B cell (primary cell): ENCODE results near the gene SURF6. TPM values are rescaled to one million over a fixed set of nuclear protein-coding genes. Genes with fewer than 3 reads are reported as not detected.
"Not testable (repeated sequence)": the region's sequence is repeated elsewhere in the genome, so short reads cannot be mapped to it uniquely, and the experiment has no call there.

ENCODE experiments used
- ATAC-seq: fragments of 200-7000 bp; cut with Tn5 transposase; one replicate; pipeline ENCODE4 v1.10.0; 2021; ENCODE audit warnings: low read depth, mild to moderate bottlenecking, moderate number of reproducible peaks, moderate library complexity
- CTCF ChIA-PET: fragments of 350-600 bp; sonication (Branson Sonifier 250); formaldehyde crosslinking; loops from one replicate; lab custom pipeline; 2021; ENCODE audit warnings: antibody characterized with exemption, inconsistent platforms; lab: Charles Lee
- POLR2A ChIA-PET: fragments of 350-600 bp; sonication (Branson Sonifier 250); formaldehyde crosslinking; loops from one replicate; lab custom pipeline; 2021; ENCODE audit warnings: antibody characterized with exemption; lab: Charles Lee
- DNase-seq: peaks from one replicate; pipeline ENCODE4 v3.0.0; 2013
- H2AFZ ChIP-seq: 2 replicates; pipeline ENCODE4 v1.6.1; 2012; ENCODE audit warnings: mild to moderate bottlenecking, low read depth, low read length; ENCODE audit not compliant: insufficient read depth, poor library complexity, severe bottlenecking
- H3K27ac ChIP-seq, 2 donors: 1 replicate in 1 of 2; 2 replicates in 1 of 2; pipeline ENCODE4 v1.5.1; 2012 to 2013; ENCODE audit warnings: low read length in 2 of 2, mild to moderate bottlenecking in 2 of 2, moderate library complexity in 1 of 2
- H3K27me3 ChIP-seq, 4 experiments: fragments of 200-600 bp in 1 of 4; sonication (generic) in 1 of 4; replicated peaks in 1 of 4; 1 replicate in 2 of 4; 2 replicates in 2 of 4; pipeline versions ENCODE4 v1.6.1 to v1.7.0; 2013 to 2016; ENCODE audit warnings: low read length in 3 of 4, mild to moderate bottlenecking in 2 of 4, mixed read lengths in 1 of 4, moderate library complexity in 1 of 4; ENCODE audit not compliant: insufficient read depth in 4 of 4, control insufficient read depth in 3 of 4; ENCODE audit errors: control extremely low read depth in 1 of 4
- H3K36me3 ChIP-seq, 2 experiments: replicated peaks in 1 of 2; 1 replicate in 1 of 2; 2 replicates in 1 of 2; pipeline versions ENCODE4 v1.6.1 to v1.7.1; 2013; ENCODE audit warnings: low read length in 1 of 2; ENCODE audit not compliant: insufficient read depth in 2 of 2, control insufficient read depth in 1 of 2; ENCODE audit errors: control extremely low read depth in 1 of 2, extremely low read depth in 1 of 2
- H3K4me1 ChIP-seq, 2 donors: fragments of 200-600 bp in 1 of 2; sonication (generic) in 1 of 2; 1 replicate in 1 of 2; 2 replicates in 1 of 2; pipeline versions ENCODE4 v1.5.1 to v1.6.1; 2013 to 2017; ENCODE audit warnings: low read length in 2 of 2; ENCODE audit not compliant: control insufficient read depth in 2 of 2, insufficient read depth in 2 of 2
- H3K4me2 ChIP-seq: replicated peaks from 2 replicates; pipeline ENCODE3; 2012; ENCODE audit warnings: mild to moderate bottlenecking, low read depth, low read length; ENCODE audit not compliant: poor library complexity, severe bottlenecking
- H3K4me3 ChIP-seq, 5 experiments: fragments of 200-600 bp in 1 of 5; sonication (generic) in 1 of 5; 1 replicate in 3 of 5; 2 replicates in 2 of 5; pipeline versions ENCODE4 v1.5.1 to v1.7.0; 2011 to 2016; ENCODE audit warnings: low read length in 4 of 5, mild to moderate bottlenecking in 4 of 5, low read depth in 2 of 5, control low read depth in 1 of 5, moderate library complexity in 1 of 5; ENCODE audit not compliant: insufficient read depth in 1 of 5; ENCODE audit errors: control extremely low read depth in 1 of 5, extremely low read depth in 1 of 5
- H3K79me2 ChIP-seq: fragments of 200-600 bp; sonication (generic); one replicate; pipeline ENCODE4 v1.6.0; 2016; ENCODE audit warnings: low read length; ENCODE audit not compliant: control insufficient read depth, insufficient read depth
- H3K9ac ChIP-seq: fragments of 200-600 bp; sonication (generic); 2 replicates; pipeline ENCODE4 v1.6.1; 2017; ENCODE audit warnings: mild to moderate bottlenecking, low read length, moderate library complexity
- H3K9me3 ChIP-seq, 3 donors: one replicate each; pipeline versions ENCODE4 v1.6.1 to v1.7.1; 2013; ENCODE audit warnings: low read length in 2 of 3; ENCODE audit not compliant: control insufficient read depth in 2 of 3, insufficient read depth in 1 of 3; ENCODE audit errors: control extremely low read depth in 1 of 3
- H4K20me1 ChIP-seq: 2 replicates; pipeline ENCODE4 v1.6.0; 2012; ENCODE audit warnings: mild to moderate bottlenecking, low read length; ENCODE audit not compliant: insufficient read depth, control insufficient read depth, poor library complexity, severe bottlenecking
- H3K27ac Mint-ChIP-seq: one replicate; pipeline ENCODE4 v1.8.0; 2021; ENCODE audit warnings: mixed read lengths
- H3K27me3 Mint-ChIP-seq: one replicate; pipeline ENCODE4 v1.8.0; 2021; ENCODE audit warnings: mixed read lengths
- H3K4me1 Mint-ChIP-seq: one replicate; pipeline ENCODE4 v1.8.0; 2021; ENCODE audit warnings: mixed read lengths
- H3K4me3 Mint-ChIP-seq: one replicate; pipeline ENCODE4 v1.8.0; 2021; ENCODE audit warnings: mixed read lengths
- H3K9me3 Mint-ChIP-seq: one replicate; pipeline ENCODE4 v1.8.0; 2022; ENCODE audit warnings: mixed read lengths; ENCODE audit not compliant: insufficient read depth
- EZH2 ChIP-seq: IDR thresholded peaks from 2 replicates; pipeline ENCODE4 v1.6.1; 2012; ENCODE audit warnings: borderline replicate concordance, low read depth, mild to moderate bottlenecking, moderate library complexity, low read length; ENCODE audit not compliant: insufficient read depth, poor library complexity, severe bottlenecking
- WGBS: methylation state at CpG from one replicate; pipeline ENCODE4 v1.1.5; 2013; ENCODE audit warnings: missing lambda C conversion rate; ENCODE audit not compliant: insufficient coverage; 5-methylcytosine and 5-hydroxymethylcytosine counted together
- intact Hi-C: fragments of 100-400 bp; cut with micrococcal nuclease; formaldehyde crosslinking; loops from one replicate; pipeline ENCODE4 v1.10.0; 2022
- polyA plus RNA-seq: library from polyadenylated mRNA; depleted of rRNA; stranded (reverse); fragments of >200 nt; gene quantifications from 2 replicates; pipeline ENCODE4 v1.2.3, GENCODE V29; 2012
- total RNA-seq, 2 donors: library from RNA; stranded (reverse); fragments of 120-200 nt in 1 of 2; gene quantifications; 1 replicate in 1 of 2; 2 replicates in 1 of 2; pipeline versions ENCODE4 v1.2.3 to v1.2.4, GENCODE V29; 2013 to 2022
- TF ChIP-seq, protein P1 (sequence below): fragments of 200-600 bp; IDR thresholded peaks from one replicate; pipeline ENCODE4 v1.8.0; 2022; ENCODE audit warnings: antibody characterized with exemption, mild to moderate bottlenecking

The SURF6 gene
- total and polyA plus RNA-seq, 2 donors (not counting 1 experiment from before 2014, with no cell fraction given), result 14.7 to 25.9 TPM

DNA sequence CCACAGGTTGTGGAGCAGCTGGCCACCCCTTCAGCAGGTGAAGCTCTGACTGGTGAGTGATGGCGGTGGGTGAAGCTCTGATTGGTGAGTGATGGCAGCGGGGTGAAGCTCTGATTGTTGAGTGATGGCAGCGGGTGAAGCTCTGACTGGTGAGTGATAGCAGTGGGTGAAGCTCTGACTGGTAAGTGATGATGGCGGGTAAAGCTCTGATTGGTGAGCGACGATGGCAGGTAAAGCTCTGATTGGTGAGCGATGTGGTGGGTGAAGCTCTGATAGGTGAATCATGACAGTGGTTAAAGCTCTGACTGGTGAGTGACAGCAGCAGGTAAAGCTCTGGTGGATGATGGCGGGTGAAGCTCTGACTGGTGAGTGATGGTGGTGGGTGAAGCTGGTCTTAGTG, 51.6 kb downstream of the SURF6 start:
- WGBS, result 88% methylated on average over 7 of the region's 8 CpGs
- DNase-seq, result no peak
- peaks cover 17% of the 10 kb centered on the region for H3K27me3 Mint-ChIP-seq
- TF ChIP-seq, protein P1, sequence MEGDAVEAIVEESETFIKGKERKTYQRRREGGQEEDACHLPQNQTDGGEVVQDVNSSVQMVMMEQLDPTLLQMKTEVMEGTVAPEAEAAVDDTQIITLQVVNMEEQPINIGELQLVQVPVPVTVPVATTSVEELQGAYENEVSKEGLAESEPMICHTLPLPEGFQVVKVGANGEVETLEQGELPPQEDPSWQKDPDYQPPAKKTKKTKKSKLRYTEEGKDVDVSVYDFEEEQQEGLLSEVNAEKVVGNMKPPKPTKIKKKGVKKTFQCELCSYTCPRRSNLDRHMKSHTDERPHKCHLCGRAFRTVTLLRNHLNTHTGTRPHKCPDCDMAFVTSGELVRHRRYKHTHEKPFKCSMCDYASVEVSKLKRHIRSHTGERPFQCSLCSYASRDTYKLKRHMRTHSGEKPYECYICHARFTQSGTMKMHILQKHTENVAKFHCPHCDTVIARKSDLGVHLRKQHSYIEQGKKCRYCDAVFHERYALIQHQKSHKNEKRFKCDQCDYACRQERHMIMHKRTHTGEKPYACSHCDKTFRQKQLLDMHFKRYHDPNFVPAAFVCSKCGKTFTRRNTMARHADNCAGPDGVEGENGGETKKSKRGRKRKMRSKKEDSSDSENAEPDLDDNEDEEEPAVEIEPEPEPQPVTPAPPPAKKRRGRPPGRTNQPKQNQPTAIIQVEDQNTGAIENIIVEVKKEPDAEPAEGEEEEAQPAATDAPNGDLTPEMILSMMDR, result no peak
- TF ChIP-seq EZH2, result no peak
- H3K27ac Mint-ChIP-seq, result no peak overlapping the region
- Histone ChIP-seq H3K9me3 (peaks cover 0 to 14% (median 10%) of the 10 kb centered on the region in 3 donors), H3K4me2 (no peak overlapping the region), H3K9ac (no peak overlapping the region), H3K27me3 (peaks cover 0 to 15% (median 0%) of the 10 kb centered on the region in 4 experiments), H3K79me2 (no peaks in the 10 kb centered on the region), H3K36me3 (no peaks in the 10 kb centered on the region), H4K20me1 (no peaks in the 10 kb centered on the region), H3K4me3 (no peak overlapping the region), H3K4me1 (no peaks in the 10 kb centered on the region), H3K27ac (no peak overlapping the region), H2AFZ (no peak overlapping the region)
- H3K4me1 Mint-ChIP-seq, result no peaks in the 10 kb centered on the region
- no peak overlapping the region for H3K4me3 Mint-ChIP-seq
- ChIA-PET CTCF (no interaction called here), POLR2A (no interaction called here)
- H3K9me3 Mint-ChIP-seq, result peaks cover 2% of the 10 kb centered on the region
- intact Hi-C loops, result no loop called here
- ATAC-seq, result no peak

DNA sequence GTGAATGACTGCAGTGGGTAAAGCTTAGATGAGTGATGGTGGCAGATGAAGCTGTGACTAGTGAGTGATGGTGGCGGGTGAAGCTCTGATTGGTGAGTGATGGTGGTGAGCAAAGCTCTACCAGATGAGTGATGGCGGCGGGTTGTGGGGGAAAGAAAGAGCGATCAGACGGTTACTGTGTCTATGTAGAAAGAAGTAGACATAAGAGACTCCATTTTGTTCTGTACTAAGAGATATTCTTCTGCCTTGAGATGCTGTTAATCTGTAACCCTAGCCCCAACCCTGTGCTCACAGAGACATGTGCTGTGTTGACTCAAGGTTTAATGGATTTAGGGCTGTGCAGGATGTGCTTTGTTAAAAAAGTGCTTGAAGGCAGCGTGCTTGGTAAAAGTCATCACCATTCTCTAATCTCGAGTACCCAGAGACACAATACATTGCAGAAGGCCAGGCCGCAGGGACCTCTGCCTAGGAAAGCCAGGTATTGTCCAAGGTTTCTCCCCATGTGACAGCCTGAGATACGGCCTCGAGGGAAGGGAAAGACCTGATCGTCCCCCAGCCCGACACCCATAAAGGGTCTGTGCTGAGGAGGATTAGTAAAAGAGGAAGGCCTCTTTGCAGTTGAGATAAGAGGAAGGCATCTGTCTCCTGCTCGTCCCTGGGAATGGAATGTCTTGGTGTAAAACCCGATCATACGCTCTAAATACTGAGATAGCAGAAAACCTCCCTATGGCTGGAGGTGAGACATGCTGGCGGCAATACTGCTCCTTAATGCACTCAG, 52.5 kb downstream of the SURF6 start:
- H3K27me3 ChIP-seq, result peaks cover 0 to 15% (median 0%) of the 10 kb centered on the region in 4 experiments
- H3K79me2 ChIP-seq, H3K4me1 ChIP-seq, H2AFZ ChIP-seq, DNase-seq, H3K4me3 ChIP-seq, H4K20me1 ChIP-seq, CTCF ChIA-PET, ATAC-seq, H3K9me3 Mint-ChIP-seq, H3K4me3 Mint-ChIP-seq, intact Hi-C loops, H3K27ac ChIP-seq, POLR2A ChIA-PET, H3K4me1 Mint-ChIP-seq, H3K4me2 ChIP-seq, H3K27ac Mint-ChIP-seq, H3K9ac ChIP-seq, H3K36me3 ChIP-seq: not testable (repeated sequence)
- H3K27me3 Mint-ChIP-seq, result peaks cover 19% of the 10 kb centered on the region
- 100% methylated on average over 2 of the region's 16 CpGs for WGBS
- H3K9me3 ChIP-seq, result peaks cover 0 to 17% (median 4%) of the 10 kb centered on the region in 3 donors
